GM21619 (cell line): ENCODE measurements around the gene RILP.

ENCODE experiments used
- ATAC-seq: cut with Tn5 transposase; IDR thresholded peaks from one replicate; pipeline ENCODE4 v1.9.1; 2021; ENCODE audit not compliant: unreplicated experiment

The RILP gene

DNA sequence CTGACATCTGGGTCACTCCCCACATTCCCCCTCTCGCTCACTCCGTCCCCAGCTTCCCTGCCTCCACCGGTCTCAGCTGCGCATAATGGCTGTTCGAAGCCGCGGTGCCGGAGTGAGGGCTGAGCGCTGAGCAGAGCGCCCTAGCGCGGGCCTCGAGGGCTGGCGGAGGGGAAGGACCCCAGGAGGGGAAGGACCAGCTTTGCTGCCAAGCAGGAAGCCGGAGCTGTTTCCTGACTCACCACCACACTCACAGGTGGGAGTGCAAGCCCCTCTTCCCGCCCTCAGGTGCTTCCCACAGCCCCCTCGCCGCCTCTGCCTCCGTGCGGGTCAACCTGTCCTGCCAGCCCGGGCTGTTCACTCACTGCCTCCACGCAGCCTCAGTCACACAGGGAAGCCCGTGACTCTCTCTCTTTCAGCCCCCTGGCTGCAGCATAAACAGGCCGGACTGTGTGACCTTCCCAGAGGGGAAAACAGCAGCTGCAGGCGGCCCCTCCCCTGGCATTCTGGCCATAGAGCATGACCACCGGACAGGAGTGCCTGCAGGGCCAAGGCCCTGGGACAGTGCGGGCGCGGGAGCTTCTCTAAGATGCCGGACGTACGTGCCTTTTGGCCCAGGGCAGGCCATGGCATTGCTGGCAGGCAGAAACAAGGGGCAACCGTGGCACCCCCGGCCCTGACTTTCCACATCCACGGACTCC lies 44.7 kb downstream of the RILP start:
- ATAC-seq: no peak

DNA sequence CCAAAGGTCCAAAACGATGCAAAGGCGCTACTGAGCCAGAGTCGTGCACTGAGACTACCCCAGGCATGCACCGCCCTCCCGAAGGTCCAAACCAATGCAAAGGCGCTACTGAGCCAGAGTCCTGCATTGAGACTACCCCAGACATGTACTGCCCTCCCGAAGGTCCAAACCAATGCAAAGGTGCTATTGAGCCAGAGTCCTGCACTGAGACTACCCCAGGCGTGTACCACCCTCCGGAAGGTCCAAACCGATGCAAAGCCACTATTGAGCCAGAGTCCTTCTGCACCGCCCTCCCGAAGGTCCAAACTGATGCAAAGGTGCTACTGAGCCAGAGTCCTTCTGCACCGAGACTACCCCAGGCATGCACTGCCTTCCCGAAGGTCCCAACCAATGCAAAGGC lies 48.1 kb downstream of the RILP start:
- ATAC-seq: no peak

DNA sequence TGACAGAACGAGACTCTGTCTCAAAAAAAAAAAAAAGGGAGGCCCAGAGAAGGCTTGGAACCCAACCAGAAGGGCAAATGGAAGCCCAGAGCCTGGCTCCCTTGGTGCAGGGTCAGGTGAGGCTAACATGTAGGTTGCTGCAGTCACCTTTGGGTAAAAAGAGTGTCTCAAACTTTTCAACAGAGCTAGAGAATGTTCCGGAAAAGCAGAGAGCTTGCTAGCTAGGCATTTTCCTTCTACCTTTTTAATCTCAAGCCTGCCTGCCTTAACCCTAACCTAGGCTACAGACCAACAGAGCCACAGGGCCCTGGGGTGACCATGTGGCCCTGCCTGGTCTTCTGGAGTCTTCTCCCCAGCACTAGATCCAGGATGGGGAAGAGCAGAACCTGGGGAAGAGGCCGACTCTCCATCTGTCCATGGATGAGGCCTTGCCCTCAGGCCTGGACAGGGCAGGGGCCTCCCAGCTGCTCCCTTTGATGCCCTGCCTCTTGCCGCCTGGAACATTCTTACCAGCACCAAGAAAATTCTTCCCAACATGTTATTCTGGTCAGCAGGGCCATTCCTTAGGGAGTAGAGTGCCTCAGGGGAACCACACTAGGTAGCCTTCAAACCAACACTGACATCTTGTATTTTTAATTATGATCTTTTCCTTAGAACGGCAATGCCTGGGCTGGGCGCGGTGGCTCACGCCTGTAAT lies 51.1 kb downstream of the RILP start:
- no peak for ATAC-seq

DNA sequence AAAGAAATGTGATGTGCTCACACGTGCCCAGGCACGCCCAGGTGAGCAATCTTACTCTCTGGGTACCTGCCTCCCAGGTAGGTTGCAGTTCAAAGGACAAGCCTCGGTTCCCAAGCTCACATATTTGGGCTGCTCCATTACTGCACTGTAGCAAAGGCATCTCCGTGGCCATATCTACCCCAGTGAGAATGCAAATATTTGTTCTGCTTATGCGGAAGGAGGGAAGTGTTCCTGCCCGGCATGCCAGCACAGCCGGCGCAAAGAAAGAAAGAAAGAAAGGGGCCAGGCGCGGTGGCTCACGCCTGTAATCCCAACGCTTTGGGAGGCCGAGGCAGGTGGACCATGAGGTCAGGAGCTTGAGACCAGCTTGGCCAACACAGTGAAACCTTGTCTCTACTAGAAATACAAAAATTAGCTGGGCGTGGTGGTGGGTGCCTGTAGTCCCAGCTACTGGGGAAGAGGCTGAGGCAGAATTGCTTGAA lies 51.8 kb downstream of the RILP start:
- no peak for ATAC-seq
